Measurements from ENCODE around the gene NDST4. TPM values are rescaled to one million over a fixed set of nuclear protein-coding genes. Genes with fewer than 3 reads are reported as not detected.

NDST4 gene
- total RNA-seq, 1 donor from 2014 or later, result not detected

DNA sequence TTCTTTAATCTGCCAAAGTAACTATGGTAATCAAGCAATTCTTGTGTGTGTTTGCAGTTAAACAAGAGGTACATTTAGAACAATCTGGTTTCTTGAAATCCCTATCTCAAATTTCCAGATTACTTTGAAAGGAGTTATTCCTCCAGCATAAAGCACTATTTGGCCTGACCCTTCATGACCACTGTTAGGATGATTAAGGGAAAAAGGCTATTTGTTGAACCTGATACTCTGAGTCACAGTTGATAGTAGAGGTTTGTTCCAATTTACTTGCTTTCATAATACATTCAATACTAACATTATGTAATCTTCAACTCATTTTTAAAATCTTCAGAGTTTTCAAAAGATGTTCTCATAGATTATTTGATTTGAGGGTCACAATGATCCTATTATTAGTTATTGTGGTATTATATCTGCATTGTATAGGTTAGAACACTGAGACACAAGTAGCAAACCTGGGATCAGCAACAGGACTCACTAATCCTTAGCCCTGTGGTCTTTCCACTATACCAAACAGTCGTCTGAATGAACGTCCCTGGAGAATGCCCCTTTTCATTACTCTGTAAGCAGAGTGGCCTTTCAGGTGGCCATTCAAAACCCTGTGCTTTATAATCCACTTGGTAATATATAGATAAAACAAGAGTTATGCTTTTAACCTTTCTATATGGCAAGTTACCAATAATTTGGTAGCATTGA, 8.1 kb upstream of the NDST4 start:
- Histone ChIP-seq H3K4me3 (no peak overlapping the region), H3K9me3 (no peaks in the 10 kb centered on the region), H3K36me3 (no peaks in the 10 kb centered on the region), H3K27ac (no peak overlapping the region), H3K4me1 (no peaks in the 10 kb centered on the region), H3K27me3 (ENCODE audit: low read depth) (no peaks in the 10 kb centered on the region)
- no peak for ATAC-seq
- intact Hi-C loops (cut with DNase I), result no loop called here
- TF ChIP-seq, protein P1, sequence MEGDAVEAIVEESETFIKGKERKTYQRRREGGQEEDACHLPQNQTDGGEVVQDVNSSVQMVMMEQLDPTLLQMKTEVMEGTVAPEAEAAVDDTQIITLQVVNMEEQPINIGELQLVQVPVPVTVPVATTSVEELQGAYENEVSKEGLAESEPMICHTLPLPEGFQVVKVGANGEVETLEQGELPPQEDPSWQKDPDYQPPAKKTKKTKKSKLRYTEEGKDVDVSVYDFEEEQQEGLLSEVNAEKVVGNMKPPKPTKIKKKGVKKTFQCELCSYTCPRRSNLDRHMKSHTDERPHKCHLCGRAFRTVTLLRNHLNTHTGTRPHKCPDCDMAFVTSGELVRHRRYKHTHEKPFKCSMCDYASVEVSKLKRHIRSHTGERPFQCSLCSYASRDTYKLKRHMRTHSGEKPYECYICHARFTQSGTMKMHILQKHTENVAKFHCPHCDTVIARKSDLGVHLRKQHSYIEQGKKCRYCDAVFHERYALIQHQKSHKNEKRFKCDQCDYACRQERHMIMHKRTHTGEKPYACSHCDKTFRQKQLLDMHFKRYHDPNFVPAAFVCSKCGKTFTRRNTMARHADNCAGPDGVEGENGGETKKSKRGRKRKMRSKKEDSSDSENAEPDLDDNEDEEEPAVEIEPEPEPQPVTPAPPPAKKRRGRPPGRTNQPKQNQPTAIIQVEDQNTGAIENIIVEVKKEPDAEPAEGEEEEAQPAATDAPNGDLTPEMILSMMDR (IDR thresholded peaks at IDR 0.05), result no peak
- DNase-seq, result no peak

DNA sequence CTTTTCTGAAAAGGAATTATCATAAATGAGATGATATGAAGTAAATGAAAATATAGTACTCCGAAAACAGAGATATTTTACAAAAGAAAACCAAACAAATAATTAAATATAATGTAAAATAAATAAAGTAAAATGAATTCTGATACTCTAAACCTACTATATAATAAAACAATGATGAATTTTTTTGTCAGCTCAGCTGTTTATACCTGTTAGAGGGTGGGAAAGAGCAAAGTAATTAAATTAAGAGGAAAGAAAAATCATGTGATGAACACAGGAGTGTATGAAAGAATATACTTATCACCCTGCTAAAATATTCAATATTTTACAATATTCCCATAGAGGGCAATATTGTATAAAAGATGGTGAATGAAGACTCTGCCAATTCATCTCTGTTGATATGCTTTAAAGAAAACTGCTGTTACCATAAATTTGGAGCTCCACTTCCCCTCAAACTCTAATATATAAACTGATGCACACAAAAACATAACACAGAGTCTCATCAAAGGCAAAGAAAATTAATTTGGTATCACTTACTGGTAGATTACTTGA, 6.5 kb upstream of the NDST4 start:
- Histone ChIP-seq H3K36me3 (no peaks in the 10 kb centered on the region), H3K27me3 (ENCODE audit: low read depth) (no peaks in the 10 kb centered on the region), H3K4me1 (no peaks in the 10 kb centered on the region), H3K9me3 (no peaks in the 10 kb centered on the region), H3K27ac (no peak overlapping the region), H3K4me3 (no peak overlapping the region)
- no peak for ATAC-seq
- TF ChIP-seq, protein P1 (IDR thresholded peaks at IDR 0.05), result no peak
- no peak for DNase-seq
- intact Hi-C loops (cut with DNase I), result no loop called here

DNA sequence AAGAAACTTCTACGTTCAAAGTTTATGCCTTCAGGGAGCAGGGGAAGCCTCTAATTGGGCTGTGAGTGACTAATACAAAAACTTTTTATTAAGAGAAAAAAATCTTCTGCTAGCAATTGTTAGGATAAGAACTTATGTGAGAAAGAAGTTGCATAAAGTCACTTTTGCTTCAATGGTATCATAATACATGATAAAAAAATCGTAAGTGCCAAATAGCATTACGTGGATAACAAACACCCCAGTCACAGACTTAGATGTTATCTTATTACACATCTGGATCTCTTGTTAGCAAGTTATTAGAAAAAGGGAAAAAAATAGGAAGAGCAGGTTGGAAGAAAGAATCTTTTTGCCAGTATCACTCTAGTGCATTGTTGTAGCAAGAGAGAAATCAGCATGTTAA, 4.2 kb upstream of the NDST4 start:
- TF ChIP-seq, protein P1 (IDR thresholded peaks at IDR 0.05), result no peak
- Histone ChIP-seq H3K27ac (no peak overlapping the region), H3K27me3 (ENCODE audit: low read depth) (no peaks in the 10 kb centered on the region), H3K9me3 (no peaks in the 10 kb centered on the region), H3K36me3 (no peaks in the 10 kb centered on the region), H3K4me3 (no peak overlapping the region), H3K4me1 (no peaks in the 10 kb centered on the region)
- DNase-seq (no peak), ATAC-seq (no peak)
- intact Hi-C loops (cut with DNase I), result no loop called here

DNA sequence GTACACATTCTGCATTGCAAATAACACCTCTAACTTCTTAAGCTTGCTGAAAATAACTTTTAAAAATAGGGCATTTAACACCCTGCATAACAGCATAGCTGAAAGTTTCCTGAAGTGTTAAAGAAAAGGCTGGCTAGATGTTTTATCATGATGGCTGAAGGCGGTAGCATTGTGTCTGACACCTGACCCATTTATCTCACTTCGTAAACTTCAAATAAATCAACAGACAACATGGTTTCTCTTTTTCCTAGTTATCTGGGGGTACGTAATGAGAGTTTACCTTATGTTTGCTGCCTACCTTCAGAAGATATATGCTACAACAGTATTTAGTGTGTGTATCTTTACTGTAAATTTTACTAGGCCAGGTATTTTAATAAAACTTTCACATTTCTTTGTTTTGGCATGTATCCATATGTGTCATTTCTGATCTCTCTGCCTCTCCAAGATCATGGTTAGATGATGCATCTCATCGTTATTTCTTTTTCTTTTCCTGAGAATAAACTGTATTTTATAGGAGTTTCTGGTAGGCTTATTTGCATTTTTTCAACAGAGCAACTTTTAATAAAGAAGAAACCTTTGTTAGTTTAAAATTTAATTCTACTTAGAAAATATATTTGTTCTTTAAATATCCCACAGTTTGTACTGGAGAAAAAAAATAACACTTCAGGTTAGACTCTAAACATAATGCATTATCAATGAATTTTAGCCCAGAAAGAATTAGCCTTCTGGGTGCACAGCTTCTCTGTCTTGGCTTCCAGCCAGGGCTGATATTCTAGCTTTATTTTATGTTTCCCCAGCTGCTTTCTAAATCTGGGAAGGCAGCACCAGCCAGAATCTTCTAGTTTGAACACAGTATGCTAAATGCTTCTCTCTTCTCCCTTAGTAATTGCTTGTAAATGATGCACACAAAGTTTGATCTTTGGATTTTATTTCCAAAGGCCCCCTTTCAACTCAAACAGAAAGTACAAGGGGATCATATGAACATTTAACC, 2.9 kb downstream of the NDST4 start:
- Histone ChIP-seq H3K36me3 (no peaks in the 10 kb centered on the region), H3K4me1 (no peaks in the 10 kb centered on the region), H3K9me3 (no peaks in the 10 kb centered on the region), H3K4me3 (no peak overlapping the region), H3K27ac (no peak overlapping the region), H3K27me3 (ENCODE audit: low read depth) (no peaks in the 10 kb centered on the region)
- DNase-seq (no peak), ATAC-seq (no peak)
- intact Hi-C loops (cut with DNase I), result no loop called here
- TF ChIP-seq, protein P1 (IDR thresholded peaks at IDR 0.05), result no peak

DNA sequence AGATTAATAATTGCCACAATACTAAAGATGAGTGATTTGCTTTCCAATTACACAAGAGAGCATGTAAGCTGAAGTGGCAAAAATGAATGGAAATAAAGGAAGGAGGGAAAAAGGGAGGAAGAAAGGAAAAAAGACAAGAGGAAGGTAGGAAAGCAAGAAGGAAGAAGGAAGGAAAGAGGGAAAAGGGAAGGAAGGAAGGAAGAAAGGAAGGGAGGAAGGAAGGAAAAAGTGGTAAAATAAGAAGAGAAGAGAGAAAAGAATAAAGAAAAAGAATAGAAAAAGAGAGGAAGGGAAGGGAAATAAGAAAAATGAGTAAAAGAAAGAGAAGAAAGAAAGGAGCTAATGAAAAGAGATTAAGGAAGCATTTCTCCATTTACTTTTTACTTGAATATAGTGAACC, 4.6 kb downstream of the NDST4 start:
- intact Hi-C loops (cut with DNase I), result no loop called here
- H3K36me3 ChIP-seq, result no peaks in the 10 kb centered on the region
- ATAC-seq, result no peak

More for the DNA sequence above, 4.6 kb downstream of the NDST4 start:
- Histone ChIP-seq H3K4me1 (no peaks in the 10 kb centered on the region), H3K9me3 (no peaks in the 10 kb centered on the region), H3K27ac (no peak overlapping the region), H3K4me3 (no peak overlapping the region), H3K27me3 (ENCODE audit: low read depth) (no peaks in the 10 kb centered on the region)
- TF ChIP-seq, protein P1 (IDR thresholded peaks at IDR 0.05), result no peak
- no peak for DNase-seq

Data from lower lobe of right lung (tissue), 2 donors.